Mucosa of rectum (tissue), 2 donors: ENCODE data around the gene CALN1.
"Not testable (repeated sequence)": the region's sequence is repeated elsewhere in the genome, so short reads cannot be mapped to it uniquely, and the experiment has no call there.

Experiments
- H3K27ac ChIP-seq, 2 donors: one replicate each; pipeline ENCODE4 v1.7.0; 2013; ENCODE audit warnings: inconsistent platforms in 2 of 2, low read depth in 2 of 2, low read length in 2 of 2
- H3K27me3 ChIP-seq, 2 donors: one replicate each; pipeline ENCODE4 v1.7.0; 2013; ENCODE audit warnings: low read length in 2 of 2; ENCODE audit not compliant: control insufficient read depth in 2 of 2, insufficient read depth in 2 of 2
- H3K36me3 ChIP-seq, 2 donors: one replicate each; pipeline ENCODE4 v1.7.0; 2013; ENCODE audit warnings: low read length in 2 of 2; ENCODE audit not compliant: control insufficient read depth in 2 of 2, insufficient read depth in 2 of 2
- H3K4me1 ChIP-seq, 2 donors: one replicate each; pipeline ENCODE4 v1.7.0; 2013; ENCODE audit warnings: low read length in 2 of 2, mild to moderate bottlenecking in 1 of 2; ENCODE audit not compliant: control insufficient read depth in 2 of 2, insufficient read depth in 2 of 2
- H3K4me3 ChIP-seq, 2 donors: one replicate each; pipeline ENCODE4 v1.7.0; 2013; ENCODE audit warnings: low read length in 2 of 2
- H3K9ac ChIP-seq, 2 donors: one replicate each; pipeline ENCODE4 v1.7.0; 2013; ENCODE audit warnings: low read length in 2 of 2, low read depth in 1 of 2, mild to moderate bottlenecking in 1 of 2
- H3K9me3 ChIP-seq, 2 donors: one replicate each; pipeline ENCODE4 v1.7.0; 2013; ENCODE audit warnings: low read length in 2 of 2; ENCODE audit not compliant: control insufficient read depth in 2 of 2
- donor health status: healthy.
- donor health status: Normal muscosa, but diverticular disease.

The CALN1 gene

GRCh38 chr7:72362246-72362645 is 49.9 kb downstream of the CALN1 start:
- Histone ChIP-seq H3K9me3 (no peaks in the 10 kb centered on the region), H3K36me3 (no peaks in the 10 kb centered on the region), H3K4me3 (no peak overlapping the region)

GRCh38 chr7:72345208-72345727 is 66.9 kb downstream of the CALN1 start:
- Histone ChIP-seq H3K9me3 (no peaks in the 10 kb centered on the region), H3K36me3 (no peaks in the 10 kb centered on the region), H3K4me3 (no peak overlapping the region), H3K4me1 (no peaks in the 10 kb centered on the region), H3K27me3 (no peaks in the 10 kb centered on the region), H3K9ac (no peak overlapping the region), H3K27ac (no peak overlapping the region)

More at GRCh38 chr7:72362246-72362645, 49.9 kb downstream of the CALN1 start:
- Histone ChIP-seq H3K9ac (no peak overlapping the region), H3K27ac (no peak overlapping the region), H3K27me3 (no peaks in the 10 kb centered on the region), H3K4me1 (no peaks in the 10 kb centered on the region)

DNA sequence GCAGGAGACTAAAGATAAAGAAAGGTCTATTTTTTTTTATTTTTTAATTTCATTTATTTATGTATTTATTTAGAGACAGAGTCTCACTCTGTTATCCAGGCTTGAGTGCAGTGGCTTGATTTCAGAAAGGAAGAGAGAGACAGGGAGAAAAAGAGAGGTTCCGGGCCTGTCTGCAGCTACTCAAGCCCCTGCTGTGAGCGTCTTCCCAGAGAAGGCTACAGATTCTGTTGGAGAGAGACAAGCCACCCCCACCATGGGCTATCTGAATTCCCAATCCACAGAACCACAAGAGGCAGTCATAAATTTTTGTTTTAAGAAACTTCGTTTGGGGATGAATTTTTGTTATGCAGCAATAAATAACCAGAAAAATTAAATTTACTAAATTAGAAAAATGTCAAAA is 68.1 kb downstream of the CALN1 start:
- Histone ChIP-seq H3K4me3 (no peak overlapping the region), H3K27ac (no peak overlapping the region), H3K9ac (no peak overlapping the region), H3K27me3 (no peaks in the 10 kb centered on the region), H3K4me1 (no peaks in the 10 kb centered on the region), H3K9me3 (no peaks in the 10 kb centered on the region), H3K36me3 (no peaks in the 10 kb centered on the region)

- H3K9ac ChIP-seq, H3K27me3 ChIP-seq, H3K9me3 ChIP-seq, H3K27ac ChIP-seq, H3K4me3 ChIP-seq, H3K4me1 ChIP-seq, H3K36me3 ChIP-seq: not testable (repeated sequence)
Measured at GRCh38 chr7:72343354-72343753, 68.8 kb downstream of the CALN1 start.

GRCh38 chr7:72337390-72338167 is 74.6 kb downstream of the CALN1 start:
- Histone ChIP-seq H3K27me3 (peaks cover 1 to 7% of the 10 kb centered on the region in 2 donors), H3K9me3 (no peaks in the 10 kb centered on the region), H3K4me1 (no peaks in the 10 kb centered on the region), H3K9ac (no peak overlapping the region), H3K36me3 (no peaks in the 10 kb centered on the region), H3K4me3 (no peak overlapping the region), H3K27ac (no peak overlapping the region)

DNA sequence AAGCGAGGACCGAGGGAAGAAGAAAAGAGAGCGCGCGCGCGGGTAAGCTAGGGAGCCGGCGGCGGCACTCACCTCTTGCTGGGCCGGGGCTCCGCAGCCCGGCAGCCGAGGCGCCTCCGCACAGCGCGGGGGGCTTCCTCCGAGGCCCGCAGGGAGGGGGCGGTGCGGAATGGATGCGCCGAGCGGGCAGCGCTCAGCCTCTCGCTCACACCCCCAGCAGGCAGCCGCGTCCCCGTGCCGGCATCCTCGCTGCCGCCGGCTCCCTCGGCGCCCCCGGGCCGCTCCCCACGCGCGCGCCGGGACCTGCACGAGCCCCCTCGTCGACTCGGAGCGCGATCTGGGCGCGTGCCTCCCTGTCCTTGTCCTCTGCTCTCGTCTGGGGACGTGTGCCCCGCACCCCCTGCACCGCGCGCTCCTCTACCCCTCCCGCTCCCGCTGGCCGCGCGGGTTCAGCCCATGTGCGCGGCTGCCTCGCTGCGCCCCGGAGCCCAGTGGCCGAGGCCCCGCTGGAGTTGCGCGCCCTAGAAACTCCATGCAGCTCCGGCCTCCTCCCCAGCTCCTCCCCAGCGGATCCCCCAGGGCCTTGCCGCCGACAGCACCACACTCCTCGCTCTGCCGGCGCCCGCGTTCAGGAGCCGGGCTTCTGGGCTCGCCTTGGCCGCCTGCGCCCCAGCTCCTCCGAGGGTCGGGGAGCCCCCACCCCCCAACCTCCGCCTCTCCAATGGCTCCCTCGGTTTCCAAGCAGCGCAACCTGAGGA is 75.3 kb downstream of the CALN1 start:
- Histone ChIP-seq H3K27ac (no peak overlapping the region), H3K27me3 (peaks cover 1 to 7% of the 10 kb centered on the region in 2 donors)

DNA sequence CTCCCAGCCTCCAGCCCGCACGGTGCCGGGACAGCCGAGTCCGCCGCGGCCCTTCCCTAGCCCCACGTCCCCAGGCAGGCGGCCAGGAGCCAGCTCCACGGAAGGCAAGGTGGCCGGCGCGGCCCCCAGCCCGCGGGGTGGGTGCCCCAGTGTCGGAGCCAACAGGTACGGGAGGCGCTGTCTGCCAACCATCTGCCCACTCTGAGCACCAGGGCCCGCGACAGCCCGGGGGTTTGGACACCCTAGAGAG is 75.8 kb downstream of the CALN1 start:
- Histone ChIP-seq H3K9me3 (no peaks in the 10 kb centered on the region), H3K36me3 (no peaks in the 10 kb centered on the region), H3K27me3 (peaks cover 1 to 7% of the 10 kb centered on the region in 2 donors), H3K9ac (no peak overlapping the region), H3K27ac (no peak overlapping the region), H3K4me3 (no peak overlapping the region), H3K4me1 (no peaks in the 10 kb centered on the region)

More for the DNA sequence above, 75.3 kb downstream of the CALN1 start:
- Histone ChIP-seq H3K9me3 (no peaks in the 10 kb centered on the region), H3K4me1 (no peaks in the 10 kb centered on the region), H3K9ac (no peak overlapping the region), H3K4me3 (no peak overlapping the region), H3K36me3 (no peaks in the 10 kb centered on the region)

GRCh38 chr7:72335561-72336381 is 76.4 kb downstream of the CALN1 start:
- no peak overlapping the region for H3K27ac ChIP-seq

GRCh38 chr7:72334698-72335097 is 77.4 kb downstream of the CALN1 start:
- Histone ChIP-seq H3K9me3 (no peaks in the 10 kb centered on the region), H3K36me3 (no peaks in the 10 kb centered on the region), H3K27ac (no peak overlapping the region), H3K4me1 (no peaks in the 10 kb centered on the region), H3K9ac (no peak overlapping the region), H3K4me3 (no peak overlapping the region), H3K27me3 (peaks cover 1 to 7% of the 10 kb centered on the region in 2 donors)

More at GRCh38 chr7:72335561-72336381, 76.4 kb downstream of the CALN1 start:
- no peak overlapping the region for H3K9ac ChIP-seq
- H3K4me3 ChIP-seq = no peak overlapping the region
- H3K27me3 ChIP-seq = peaks cover 1 to 7% of the 10 kb centered on the region in 2 donors
- no peaks in the 10 kb centered on the region for H3K4me1 ChIP-seq
- H3K9me3 ChIP-seq = no peaks in the 10 kb centered on the region
- no peaks in the 10 kb centered on the region for H3K36me3 ChIP-seq

DNA sequence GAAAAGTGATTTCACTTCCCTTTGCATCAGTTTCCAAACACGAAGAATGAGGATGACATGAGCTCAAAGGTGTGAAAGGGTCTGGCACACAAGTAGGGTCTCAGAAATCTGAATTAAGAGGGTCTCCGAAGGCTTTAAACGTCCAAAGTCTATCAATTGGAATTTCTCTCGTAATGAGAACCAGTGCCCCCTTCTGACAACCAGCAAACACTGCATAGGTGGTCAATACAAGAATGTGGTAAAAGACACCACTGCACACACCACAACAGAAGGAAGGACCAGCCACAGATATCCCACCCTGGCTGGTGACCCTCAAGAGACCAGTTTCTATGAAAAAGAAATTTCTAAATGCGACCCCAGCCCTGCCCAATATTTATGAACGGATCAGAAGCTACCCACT is 78.1 kb downstream of the CALN1 start:
- Histone ChIP-seq H3K4me1 (no peaks in the 10 kb centered on the region), H3K36me3 (no peaks in the 10 kb centered on the region), H3K9ac (no peak overlapping the region), H3K27me3 (peaks cover 1 to 7% of the 10 kb centered on the region in 2 donors), H3K27ac (no peak overlapping the region), H3K9me3 (no peaks in the 10 kb centered on the region), H3K4me3 (no peak overlapping the region)
